NCI-H2227 (cell line): ENCODE measurements around the gene UTP4.

Experiments used
- DNase-seq: peaks from one replicate; lab custom pipeline; 2025; ENCODE audit not compliant: unreplicated experiment; lab: John Stamatoyannopoulos, UW

UTP4 gene

DNA sequence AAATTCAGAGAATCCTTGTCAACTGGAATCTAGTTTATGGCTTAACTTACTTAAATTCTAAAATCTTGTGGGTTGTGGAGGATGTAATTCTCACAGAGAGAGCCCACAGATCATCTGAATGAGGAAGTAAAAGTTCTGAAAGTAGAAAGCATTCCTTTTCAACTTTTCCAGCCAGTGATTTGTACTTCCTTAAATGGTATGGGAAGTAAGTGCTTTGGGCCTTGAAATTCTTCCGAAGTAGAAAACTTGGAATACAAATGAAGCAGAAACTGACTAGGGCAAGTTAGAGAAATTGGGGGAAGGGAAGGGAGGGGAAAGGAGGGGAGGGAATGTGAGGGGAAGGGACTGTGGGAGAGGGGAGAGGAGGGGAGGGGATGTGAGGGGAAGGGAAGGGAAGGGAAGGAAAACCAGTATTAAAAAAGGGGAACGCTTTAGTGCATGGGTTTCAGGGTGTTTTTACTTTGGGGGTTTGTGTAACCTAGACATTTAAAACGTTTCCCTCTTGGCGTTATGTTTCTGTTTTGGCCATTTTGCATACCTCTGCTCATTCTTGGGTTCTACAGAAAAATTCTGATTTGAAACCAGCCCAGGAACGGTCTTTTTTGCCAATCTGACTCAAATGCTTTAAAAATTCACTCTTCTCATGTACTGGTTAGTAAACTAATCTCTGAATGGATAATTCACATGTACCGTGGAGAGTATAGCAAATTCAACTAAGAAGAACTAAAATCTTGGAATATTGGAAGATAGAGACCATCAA lies 39.1 kb downstream of the UTP4 start:
- DNase-seq: no peak

DNA sequence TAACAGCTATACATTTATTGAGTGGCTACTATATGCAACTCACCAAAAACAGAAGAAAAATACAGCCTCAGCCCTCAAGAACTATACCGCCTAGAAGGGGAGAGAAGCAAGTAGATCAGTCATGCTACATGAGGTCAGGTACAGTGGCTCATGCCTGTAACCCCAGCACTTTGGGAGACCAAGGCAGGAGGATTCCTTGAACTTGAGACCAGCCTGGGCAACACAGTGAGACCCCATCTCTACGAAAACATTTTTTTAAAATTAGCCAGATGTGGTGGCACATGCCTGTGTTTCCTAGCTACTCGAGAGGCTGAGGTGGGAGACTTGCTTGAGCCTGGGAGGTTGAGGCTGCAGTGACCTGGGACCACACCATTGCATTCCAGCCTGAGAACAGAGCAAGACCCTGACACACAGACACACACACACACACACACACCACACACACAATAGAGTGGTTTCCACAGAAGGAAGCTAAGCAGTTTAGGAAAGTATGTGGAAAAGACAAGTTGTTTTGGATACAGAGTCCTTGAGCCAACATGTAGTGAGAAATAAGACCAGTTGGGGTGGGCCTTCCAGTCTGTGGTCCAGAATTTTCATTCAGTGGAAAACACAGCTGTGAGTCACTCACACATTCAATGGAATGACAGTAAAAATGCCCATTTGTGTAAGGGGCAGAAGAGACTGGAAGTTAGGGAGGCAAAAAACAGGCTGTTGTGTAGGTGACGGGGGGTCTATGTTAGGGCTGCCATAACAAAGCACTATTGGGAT lies 43.8 kb downstream of the UTP4 start:
- DNase-seq: no peak

DNA sequence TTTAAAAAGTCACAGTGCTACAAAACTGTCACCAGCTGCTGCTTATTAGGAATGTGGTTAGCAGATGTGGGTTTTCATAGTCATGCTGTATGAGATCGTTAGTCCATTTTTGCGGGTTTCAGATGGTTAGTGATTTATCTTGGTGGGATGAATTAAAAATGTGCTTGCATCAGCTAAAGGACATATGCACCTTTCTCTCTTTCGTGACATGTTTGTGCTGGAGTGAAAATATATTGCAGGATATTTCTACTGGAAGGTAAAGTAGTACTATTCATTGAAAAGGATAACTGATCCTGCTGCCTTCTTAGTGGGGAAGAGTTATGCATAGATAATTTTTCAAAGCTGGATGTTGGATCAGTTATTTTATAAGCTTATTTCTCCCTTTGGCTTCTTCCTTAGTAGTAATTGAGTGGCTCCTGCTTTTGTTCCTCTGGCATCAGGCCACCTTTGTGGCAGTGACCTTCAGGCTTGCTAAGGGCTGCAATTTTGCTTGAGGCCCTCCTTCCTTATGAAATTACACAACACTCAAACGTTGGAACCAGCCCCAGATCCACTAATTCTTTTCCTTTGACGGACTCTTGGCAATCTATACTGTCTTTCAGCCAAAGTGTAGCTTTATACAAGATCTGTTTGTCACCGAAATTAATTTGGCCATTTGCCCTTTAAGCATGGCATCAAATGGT lies 47.0 kb downstream of the UTP4 start:
- DNase-seq: peak; percentile 61

DNA sequence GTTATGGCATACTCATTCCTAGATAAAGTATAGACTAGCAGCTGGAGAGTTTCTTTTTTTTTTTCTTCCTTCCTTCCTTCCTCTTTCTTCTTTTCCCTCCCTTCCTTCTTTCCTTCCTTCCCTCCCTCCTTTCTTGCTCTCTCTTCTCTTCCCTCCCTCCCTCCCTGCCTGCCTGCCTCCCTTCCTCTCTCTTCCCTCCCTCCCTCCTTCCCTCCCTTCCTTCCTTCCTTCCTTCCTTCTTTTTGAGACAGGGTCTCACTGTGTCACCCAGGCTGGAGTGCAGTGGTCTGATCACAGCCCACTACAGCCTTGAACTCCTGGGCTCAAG lies 47.5 kb downstream of the UTP4 start:
- no peak for DNase-seq

DNA sequence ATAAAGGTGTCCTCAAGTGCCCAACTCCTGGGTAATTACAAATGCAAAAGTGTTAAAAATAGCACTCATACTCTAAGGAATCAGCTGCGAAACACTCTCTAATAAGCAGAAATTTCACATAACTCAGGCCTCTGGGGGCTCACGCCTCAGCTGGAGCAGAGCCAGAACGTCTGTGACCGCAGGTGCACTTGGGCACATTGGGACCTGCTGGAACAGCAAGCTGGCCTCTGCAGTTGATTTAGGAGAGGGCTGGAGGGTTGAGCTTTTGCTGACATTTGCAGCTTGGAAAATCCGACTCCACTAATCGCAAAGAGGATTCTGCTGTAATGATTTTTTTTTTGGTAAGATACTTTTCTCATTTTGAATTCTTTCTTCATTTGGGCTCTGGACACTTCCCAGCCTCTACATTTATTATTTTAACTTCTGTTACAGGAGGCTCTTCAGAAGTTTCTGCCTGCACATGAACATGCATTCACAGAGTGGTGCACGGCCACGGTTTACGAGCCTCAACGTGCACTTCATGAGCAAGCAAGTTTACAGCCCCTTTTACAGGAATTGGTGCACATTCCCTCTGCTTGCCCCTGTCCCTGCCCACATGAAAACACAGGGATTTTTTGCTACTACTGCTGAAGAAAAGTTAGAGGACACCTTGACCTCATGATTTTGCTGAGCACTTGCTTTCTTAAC lies 50.4 kb downstream of the UTP4 start:
- peak; percentile 31 for DNase-seq

DNA sequence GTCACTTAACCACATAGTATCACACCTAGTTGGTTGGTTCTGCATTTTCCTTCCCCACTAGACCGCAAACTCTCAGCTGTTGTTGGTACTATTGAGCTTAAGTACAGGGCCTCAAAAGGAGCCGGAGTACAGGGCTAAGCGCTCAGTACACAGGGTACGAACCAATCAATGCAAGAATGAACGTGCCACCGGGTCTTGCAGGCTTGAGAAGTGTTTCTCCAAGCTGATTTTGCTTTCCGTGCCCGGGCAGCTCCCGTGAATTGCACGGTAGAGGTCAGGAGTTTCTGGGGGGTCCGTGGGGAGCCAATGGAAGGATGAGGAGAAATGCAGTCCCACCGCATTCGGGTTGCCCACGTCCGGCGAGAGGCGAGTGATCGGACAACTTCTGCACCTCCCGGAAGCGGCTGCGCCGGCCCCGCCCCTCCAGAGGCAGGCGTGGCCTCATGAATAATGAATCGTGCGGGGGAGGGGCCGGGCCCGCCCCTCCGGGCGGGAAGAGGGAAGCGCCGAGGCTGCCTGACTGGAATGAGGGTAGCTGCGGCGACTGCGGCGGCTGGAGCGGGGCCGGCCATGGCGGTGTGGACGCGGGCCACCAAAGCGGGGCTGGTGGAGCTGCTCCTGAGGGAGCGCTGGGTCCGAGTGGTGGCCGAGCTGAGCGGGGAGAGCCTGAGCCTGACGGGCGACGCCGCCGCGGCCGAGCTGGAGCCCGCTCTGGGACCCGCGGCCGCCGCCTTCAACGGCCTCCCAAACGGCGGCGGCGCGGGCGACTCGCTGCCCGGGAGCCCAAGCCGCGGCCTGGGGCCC lies 54.4 kb downstream of the UTP4 start, which contains the start of gene SNTB2:
Gene SNTB2, plus strand, starts transcription at position 523 of the 804 bp plus-strand sequence. Its CDS starts 3 bp downstream, at position 526.
- DNase-seq: peak; percentile 91

DNA sequence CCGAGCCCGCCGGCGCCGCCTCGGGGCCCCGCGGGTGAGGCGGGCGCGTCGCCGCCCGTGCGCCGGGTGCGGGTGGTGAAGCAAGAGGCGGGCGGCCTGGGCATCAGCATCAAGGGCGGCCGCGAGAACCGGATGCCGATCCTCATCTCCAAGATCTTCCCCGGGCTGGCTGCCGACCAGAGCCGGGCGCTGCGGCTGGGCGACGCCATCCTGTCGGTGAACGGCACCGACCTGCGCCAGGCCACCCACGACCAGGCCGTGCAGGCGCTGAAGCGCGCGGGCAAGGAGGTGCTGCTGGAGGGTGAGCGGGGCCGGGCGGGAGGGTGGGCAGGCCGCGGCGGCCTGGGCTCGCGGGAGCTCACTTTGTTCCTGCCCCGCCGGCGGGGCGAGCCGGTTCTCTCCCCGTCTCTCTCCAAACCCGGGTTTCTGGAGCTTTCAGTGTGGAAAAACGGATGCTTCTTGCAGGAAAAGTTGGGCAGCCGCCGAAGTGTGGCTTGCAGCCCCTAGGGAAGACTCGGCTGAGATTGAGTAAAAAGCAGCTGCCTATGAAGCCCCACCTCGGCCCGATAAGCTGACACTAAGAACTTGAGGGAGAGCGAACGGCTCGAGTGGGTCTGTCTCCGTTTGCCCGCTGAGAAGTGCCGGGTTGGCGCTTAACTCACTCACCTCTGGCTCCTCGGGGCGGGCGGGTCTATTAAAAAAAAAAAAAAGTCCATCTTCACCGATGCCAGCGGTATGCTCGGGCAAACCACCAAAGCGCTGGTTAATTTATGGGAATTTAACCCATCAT lies 55.2 kb downstream of the UTP4 start:
- DNase-seq: peak; percentile 50

DNA sequence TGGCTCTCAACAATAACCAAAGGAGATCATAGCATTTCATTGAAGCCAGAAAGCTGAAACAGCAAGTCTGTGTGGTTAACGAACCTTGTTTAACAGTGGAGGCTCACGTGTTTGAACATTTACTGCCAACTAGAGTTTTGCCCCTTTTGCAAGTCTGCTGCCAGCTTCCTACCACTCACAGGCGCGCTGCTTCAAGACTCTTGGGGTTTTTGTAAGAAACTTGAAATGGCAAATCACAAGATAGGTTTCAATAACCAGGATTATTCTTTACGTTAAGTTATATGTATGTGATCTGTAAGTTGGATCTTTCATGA lies 55.7 kb downstream of the UTP4 start:
- no peak for DNase-seq

DNA sequence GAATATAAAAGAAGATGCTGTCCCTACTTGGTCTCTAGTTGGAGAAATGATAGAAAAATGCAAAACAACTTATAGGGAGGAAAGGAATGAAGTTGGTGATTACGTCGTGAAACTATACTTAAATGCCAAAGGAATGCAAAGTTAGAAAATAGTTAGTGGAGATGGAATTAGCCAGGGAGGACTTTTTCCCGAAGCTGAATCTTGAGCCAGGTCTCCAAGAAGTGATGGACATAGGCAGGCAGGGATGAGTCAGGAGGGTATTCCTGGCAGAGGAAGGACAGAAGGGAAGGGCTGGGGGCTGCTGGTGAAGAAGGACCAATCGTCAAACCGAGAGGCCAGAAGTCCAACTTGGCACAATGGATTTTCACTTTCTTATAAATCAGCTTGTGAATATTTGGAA lies 56.3 kb downstream of the UTP4 start:
- no peak for DNase-seq

DNA sequence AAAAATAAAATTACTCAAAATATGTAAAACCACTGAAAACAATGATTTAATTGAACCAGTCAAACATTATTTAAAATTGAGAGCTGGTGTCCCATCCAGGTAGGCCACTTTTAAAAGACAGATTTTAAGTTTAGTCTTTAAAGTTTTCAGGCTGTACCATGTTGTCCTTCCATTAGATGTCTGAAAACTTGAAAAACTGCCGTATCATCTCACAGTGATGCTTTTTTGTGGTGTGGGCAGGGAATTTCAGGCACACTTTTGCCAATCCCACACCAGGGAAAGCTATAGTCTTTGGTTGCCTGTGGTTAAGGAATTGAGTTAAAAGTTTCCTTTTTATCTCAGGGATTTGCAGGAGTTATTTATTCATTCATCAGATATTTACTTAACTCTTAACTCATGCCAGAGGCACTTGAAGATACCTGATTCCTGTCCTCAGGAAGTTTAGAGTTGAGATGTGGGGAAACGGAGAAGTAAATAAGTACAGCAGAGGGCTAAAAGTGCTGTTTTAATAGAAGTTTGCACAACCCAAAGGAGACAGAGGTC lies 57.7 kb downstream of the UTP4 start:
- no peak for DNase-seq

DNA sequence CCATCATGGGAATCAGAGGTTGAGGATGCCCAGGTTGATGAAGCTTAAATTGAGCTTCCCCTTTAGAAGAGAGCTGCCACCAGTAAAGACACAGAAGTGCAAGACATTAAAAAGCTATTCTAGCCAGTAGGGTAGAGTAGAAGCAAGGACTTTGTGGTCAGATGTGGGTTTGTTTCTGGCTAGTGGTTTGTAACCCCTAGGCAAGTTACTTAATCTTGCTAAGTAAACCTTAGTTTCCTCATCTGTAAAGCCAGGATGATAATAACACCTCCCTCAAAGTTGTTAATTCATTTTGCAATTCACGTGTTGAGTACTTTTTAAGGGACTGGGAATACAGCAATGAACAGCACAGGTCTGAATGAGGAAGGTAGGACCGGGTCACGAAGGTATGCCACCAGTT lies 58.1 kb downstream of the UTP4 start:
- DNase-seq: no peak

DNA sequence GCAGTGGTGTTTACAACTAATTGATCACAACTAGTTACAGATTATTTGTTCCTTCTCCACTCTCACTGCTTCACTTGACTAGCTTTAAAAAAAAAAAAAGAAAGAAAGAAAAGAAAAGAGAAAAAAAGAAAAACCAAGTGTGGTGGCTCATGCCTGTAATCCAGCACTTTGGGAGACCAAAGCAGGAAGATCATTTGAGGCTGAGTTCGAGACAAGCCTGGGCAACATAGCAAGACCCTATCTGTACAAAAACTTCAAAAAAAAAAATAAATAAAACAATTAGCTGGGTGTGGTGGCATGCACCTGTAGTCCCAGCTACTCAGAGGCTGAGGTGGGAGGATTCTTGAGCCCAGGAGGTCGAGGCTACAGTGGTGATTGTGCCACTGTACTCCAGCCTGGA lies 58.7 kb downstream of the UTP4 start:
- DNase-seq: no peak

DNA sequence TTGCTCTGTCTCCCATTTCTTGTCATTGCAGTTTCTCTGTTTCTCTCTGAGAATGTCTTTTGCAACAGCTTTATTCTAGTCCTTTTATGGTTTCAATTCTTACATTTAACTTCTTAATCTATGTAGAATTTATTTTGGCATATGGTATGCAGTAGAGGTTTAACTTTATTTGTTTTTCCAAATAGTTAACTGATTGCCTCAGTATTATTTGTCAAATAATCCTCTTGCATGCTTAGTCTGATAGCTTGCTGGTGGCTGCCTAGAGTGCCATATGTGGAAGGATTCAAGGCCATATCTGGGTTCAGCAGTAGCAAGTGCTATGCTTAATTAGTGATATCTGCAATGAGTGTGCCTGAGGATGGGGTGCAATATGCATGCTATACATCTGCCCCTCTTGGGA lies 61.4 kb downstream of the UTP4 start:
- DNase-seq: no peak

DNA sequence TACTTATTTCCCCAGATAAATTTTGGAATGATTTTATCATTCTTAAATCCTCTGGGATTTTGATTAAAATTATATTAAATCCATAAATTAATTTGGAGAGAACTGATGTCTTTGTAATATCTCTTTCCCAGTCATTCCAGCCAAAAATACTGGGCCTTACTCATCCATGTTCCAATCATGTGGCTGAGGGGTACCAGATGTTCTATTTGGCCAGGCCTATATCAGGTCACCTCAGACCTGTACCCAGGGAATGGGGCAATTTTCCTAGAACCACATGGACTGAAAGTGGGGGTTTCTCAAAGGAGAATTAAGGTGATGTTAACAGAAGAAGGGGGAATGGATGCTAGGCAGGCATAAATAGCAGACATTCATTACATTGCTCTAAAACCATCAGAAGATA lies 62.0 kb downstream of the UTP4 start:
- no peak for DNase-seq

DNA sequence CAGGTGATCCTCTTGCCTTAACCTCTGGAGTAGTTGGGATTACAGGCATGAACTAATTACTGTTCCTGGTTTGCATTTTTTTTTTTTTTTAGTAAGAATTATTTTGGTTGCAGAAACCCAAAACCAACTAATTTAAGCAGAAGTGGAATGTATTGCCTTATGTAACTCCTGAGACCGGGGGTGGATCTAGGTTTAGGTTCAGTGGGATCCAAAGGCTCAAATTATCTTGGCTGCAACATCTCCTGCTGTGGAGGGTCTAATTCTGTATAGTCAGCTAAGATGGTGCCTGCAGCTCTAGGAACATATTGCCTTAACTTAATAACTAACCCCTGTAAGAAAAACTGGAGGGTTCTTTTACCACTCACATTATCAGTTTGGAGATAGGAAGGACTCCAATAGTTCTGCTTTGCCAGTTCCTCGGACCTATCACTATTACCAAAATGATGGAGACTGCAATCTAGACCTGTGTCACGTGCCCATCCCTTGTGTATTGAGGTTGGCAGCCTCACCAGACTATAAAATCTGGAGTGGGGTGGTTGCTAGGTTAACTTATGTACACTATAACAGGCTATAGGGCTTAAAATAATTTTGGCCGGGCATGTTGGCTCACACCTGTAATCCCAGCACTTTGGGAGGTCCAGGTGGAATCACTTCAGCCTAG lies 63.0 kb downstream of the UTP4 start:
- no peak for DNase-seq

DNA sequence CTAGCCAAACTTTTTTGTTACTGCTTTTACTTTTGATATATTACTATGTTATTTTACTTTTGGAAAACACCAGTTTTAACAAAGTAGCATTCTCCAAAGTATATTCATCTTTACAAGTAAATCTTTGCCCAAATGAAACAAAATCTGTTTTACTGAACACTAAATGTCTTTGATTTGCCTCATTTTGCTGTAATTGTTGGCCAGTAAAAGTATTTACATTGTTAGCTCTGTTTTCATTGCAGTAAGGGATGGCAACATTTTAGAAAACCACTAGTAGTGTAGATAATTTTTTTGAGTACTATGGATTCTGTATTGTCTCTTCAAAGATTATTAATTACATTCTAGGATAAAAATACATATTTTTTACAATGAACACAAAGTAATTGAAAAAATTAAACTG lies 65.1 kb downstream of the UTP4 start:
- no peak for DNase-seq

DNA sequence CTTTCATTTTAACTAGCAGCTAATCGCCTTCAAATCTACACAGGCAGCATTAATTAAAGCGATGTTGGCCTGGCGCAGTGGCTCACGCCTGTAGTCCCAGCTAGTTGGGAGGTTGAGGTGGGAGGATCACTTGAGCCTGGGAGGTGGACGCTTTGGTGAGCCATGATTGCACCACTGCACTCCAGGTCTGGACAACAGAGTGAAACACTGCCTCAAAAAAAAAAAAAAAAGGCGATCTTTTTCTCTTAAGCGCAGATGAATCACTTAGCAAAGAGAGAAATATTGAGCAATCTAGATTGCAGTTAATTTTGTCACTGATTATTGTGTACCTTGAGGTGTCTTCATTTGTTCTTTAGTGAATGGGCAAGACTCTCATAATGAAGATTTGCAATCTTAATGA lies 66.9 kb downstream of the UTP4 start:
- DNase-seq: no peak

DNA sequence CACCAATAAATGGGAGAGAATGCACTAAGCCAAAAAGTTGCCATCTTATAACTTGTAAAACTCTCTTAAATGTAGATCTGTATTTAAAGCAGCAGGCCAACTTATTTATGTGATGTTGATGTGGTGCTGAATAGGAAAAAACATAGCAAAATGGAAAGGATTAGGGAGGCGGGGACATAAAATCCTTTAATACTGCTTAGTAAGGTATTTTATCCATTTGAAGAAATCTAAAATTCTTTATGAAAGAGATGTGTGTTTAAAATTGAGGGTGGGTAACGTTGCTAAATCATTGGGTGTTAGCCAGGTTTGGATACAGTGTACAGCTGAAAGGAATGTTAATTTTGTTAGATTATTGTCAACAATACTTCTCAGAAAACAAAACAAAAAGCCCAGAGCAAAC lies 68.8 kb downstream of the UTP4 start:
- no peak for DNase-seq

DNA sequence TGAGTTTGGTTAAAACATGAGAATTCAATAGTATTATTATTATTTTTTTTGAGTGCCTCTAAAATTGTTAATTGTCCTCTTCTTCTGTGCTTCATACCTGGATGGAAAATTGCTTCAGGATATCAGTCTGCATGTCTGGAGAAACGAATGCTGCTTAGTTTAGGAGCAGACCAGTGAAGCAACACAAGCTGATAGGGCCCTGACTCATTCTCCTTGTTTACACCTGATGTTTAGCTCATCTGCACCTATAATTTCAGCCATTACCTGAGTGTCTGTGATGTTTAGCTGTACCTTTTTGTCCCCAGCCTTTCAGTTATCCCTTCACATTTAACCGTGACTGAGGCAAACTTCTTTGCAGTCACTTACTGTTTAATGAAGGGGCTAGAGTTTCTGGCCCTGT lies 69.3 kb downstream of the UTP4 start:
- DNase-seq: no peak
